Measurements from ENCODE around the gene RGPD8.
"Not testable (repeated sequence)": the region's sequence is repeated elsewhere in the genome, so short reads cannot be mapped to it uniquely, and the experiment has no call there.

The RGPD8 gene

GRCh38 chr2:112352292-112352691 is 81.2 kb downstream of the RGPD8 start:
- H3K27ac ChIP-seq (ENCODE audit: low read depth, low read length); H3K4me1 ChIP-seq (ENCODE audit: insufficient read depth, low read length); H3K36me3 ChIP-seq (ENCODE audit: insufficient read depth, low read length); H3K9ac ChIP-seq (ENCODE audit: low read depth, low read length); H3K4me3 ChIP-seq (ENCODE audit: low read length); H3K27me3 ChIP-seq (ENCODE audit: insufficient read depth, low read length); H3K9me3 ChIP-seq (ENCODE audit: insufficient read depth, low read depth, low read length): not testable (repeated sequence)
- 91% methylated on average over 2 of the region's 2 CpGs for WGBS

GRCh38 chr2:112345030-112346027 is 88.1 kb downstream of the RGPD8 start:
- no peaks in the 10 kb centered on the region for H3K9me3 ChIP-seq (ENCODE audit: insufficient read depth, low read depth, low read length)
- H3K9ac ChIP-seq (ENCODE audit: low read depth, low read length): no peak overlapping the region
- H3K27me3 ChIP-seq (ENCODE audit: insufficient read depth, low read length): no peaks in the 10 kb centered on the region
- no peaks in the 10 kb centered on the region for H3K36me3 ChIP-seq (ENCODE audit: insufficient read depth, low read length)
- H3K27ac ChIP-seq (ENCODE audit: low read depth, low read length): no peak overlapping the region
- H3K4me1 ChIP-seq (ENCODE audit: insufficient read depth, low read length): no peaks in the 10 kb centered on the region
- 92% methylated on average over 30 of the region's 30 CpGs for WGBS
- H3K4me3 ChIP-seq (ENCODE audit: low read length): no peak overlapping the region

- 91% methylated on average over 1 of the region's 1 CpG for WGBS
- H3K9ac ChIP-seq (ENCODE audit: low read depth, low read length): no peak overlapping the region
- H3K4me3 ChIP-seq (ENCODE audit: low read length): no peak overlapping the region
These were observed 89.4 kb downstream of the RGPD8 start for GRCh38 chr2:112343827-112344585.

GRCh38 chr2:112342067-112342550 is 91.3 kb downstream of the RGPD8 start:
- Histone ChIP-seq H3K4me1 (ENCODE audit: insufficient read depth, low read length) (no peaks in the 10 kb centered on the region), H3K9me3 (ENCODE audit: insufficient read depth, low read depth, low read length) (no peaks in the 10 kb centered on the region), H3K27me3 (ENCODE audit: insufficient read depth, low read length) (no peaks in the 10 kb centered on the region), H3K4me3 (ENCODE audit: low read length) (no peak overlapping the region), H3K9ac (ENCODE audit: low read depth, low read length) (no peak overlapping the region), H3K36me3 (ENCODE audit: insufficient read depth, low read length) (no peaks in the 10 kb centered on the region), H3K27ac (ENCODE audit: low read depth, low read length) (no peak overlapping the region)
- WGBS: 94% methylated on average over 2 of the region's 2 CpGs

More at GRCh38 chr2:112343827-112344585, 89.4 kb downstream of the RGPD8 start:
- Histone ChIP-seq H3K27me3 (ENCODE audit: insufficient read depth, low read length) (no peaks in the 10 kb centered on the region), H3K9me3 (ENCODE audit: insufficient read depth, low read depth, low read length) (no peaks in the 10 kb centered on the region), H3K36me3 (ENCODE audit: insufficient read depth, low read length) (no peaks in the 10 kb centered on the region), H3K4me1 (ENCODE audit: insufficient read depth, low read length) (no peaks in the 10 kb centered on the region), H3K27ac (ENCODE audit: low read depth, low read length) (no peak overlapping the region)

GRCh38 chr2:112340475-112341267 is 92.8 kb downstream of the RGPD8 start:
- 90% methylated on average over 9 of the region's 9 CpGs for WGBS
- Histone ChIP-seq H3K27me3 (ENCODE audit: insufficient read depth, low read length) (no peaks in the 10 kb centered on the region), H3K9ac (ENCODE audit: low read depth, low read length) (no peak overlapping the region), H3K4me1 (ENCODE audit: insufficient read depth, low read length) (no peaks in the 10 kb centered on the region), H3K9me3 (ENCODE audit: insufficient read depth, low read depth, low read length) (no peaks in the 10 kb centered on the region), H3K4me3 (ENCODE audit: low read length) (no peak overlapping the region), H3K27ac (ENCODE audit: low read depth, low read length) (no peak overlapping the region), H3K36me3 (ENCODE audit: insufficient read depth, low read length) (no peaks in the 10 kb centered on the region)

- WGBS: 100% methylated on average over 2 of the region's 2 CpGs
- Histone ChIP-seq H3K9ac (ENCODE audit: low read depth, low read length) (no peak overlapping the region), H3K36me3 (ENCODE audit: insufficient read depth, low read length) (no peaks in the 10 kb centered on the region), H3K27ac (ENCODE audit: low read depth, low read length) (no peak overlapping the region), H3K4me1 (ENCODE audit: insufficient read depth, low read length) (no peaks in the 10 kb centered on the region), H3K9me3 (ENCODE audit: insufficient read depth, low read depth, low read length) (no peaks in the 10 kb centered on the region), H3K4me3 (ENCODE audit: low read length) (no peak overlapping the region), H3K27me3 (ENCODE audit: insufficient read depth, low read length) (no peaks in the 10 kb centered on the region)
These were observed 93.5 kb downstream of the RGPD8 start for GRCh38 chr2:112339986-112340385.

GRCh38 chr2:112335600-112335999 is 97.8 kb downstream of the RGPD8 start:
- no peak overlapping the region for H3K4me3 ChIP-seq (ENCODE audit: low read length)
- peaks cover 6% of the 10 kb centered on the region; the same call in 1 of the 2 replicates for H3K36me3 ChIP-seq (ENCODE audit: insufficient read depth, low read length)
- no peak overlapping the region for H3K27ac ChIP-seq (ENCODE audit: low read depth, low read length)
- no peaks in the 10 kb centered on the region for H3K9me3 ChIP-seq (ENCODE audit: insufficient read depth, low read depth, low read length)
- no peaks in the 10 kb centered on the region for H3K4me1 ChIP-seq (ENCODE audit: insufficient read depth, low read length)
- 100% methylated on average over 1 of the region's 1 CpG for WGBS
- H3K9ac ChIP-seq (ENCODE audit: low read depth, low read length): no peak overlapping the region
- no peaks in the 10 kb centered on the region for H3K27me3 ChIP-seq (ENCODE audit: insufficient read depth, low read length)

- H3K4me3 ChIP-seq (ENCODE audit: low read length): no peak overlapping the region
These were observed 101.2 kb downstream of the RGPD8 start for GRCh38 chr2:112332123-112332696.

GRCh38 chr2:112322919-112323318 is 110.5 kb downstream of the RGPD8 start:
- no peaks in the 10 kb centered on the region for H3K27me3 ChIP-seq (ENCODE audit: insufficient read depth, low read length)
- no peak overlapping the region for H3K9ac ChIP-seq (ENCODE audit: low read depth, low read length)
- H3K4me1 ChIP-seq (ENCODE audit: insufficient read depth, low read length): no peaks in the 10 kb centered on the region
- peaks cover 4% of the 10 kb centered on the region; the same call in 1 of the 2 replicates for H3K36me3 ChIP-seq (ENCODE audit: insufficient read depth, low read length)
- H3K27ac ChIP-seq (ENCODE audit: low read depth, low read length): no peak overlapping the region
- no peaks in the 10 kb centered on the region for H3K9me3 ChIP-seq (ENCODE audit: insufficient read depth, low read depth, low read length)
- H3K4me3 ChIP-seq (ENCODE audit: low read length): no peak overlapping the region
- WGBS: 83% methylated on average over 3 of the region's 3 CpGs

More at GRCh38 chr2:112332123-112332696, 101.2 kb downstream of the RGPD8 start:
- H3K27me3 ChIP-seq (ENCODE audit: insufficient read depth, low read length): no peaks in the 10 kb centered on the region
- peaks cover 6% of the 10 kb centered on the region; the same call in 1 of the 2 replicates for H3K36me3 ChIP-seq (ENCODE audit: insufficient read depth, low read length)
- WGBS: 88% methylated on average over 5 of the region's 5 CpGs
- no peak overlapping the region for H3K9ac ChIP-seq (ENCODE audit: low read depth, low read length)
- H3K4me1 ChIP-seq (ENCODE audit: insufficient read depth, low read length): no peaks in the 10 kb centered on the region
- H3K9me3 ChIP-seq (ENCODE audit: insufficient read depth, low read depth, low read length): no peaks in the 10 kb centered on the region
- no peak overlapping the region for H3K27ac ChIP-seq (ENCODE audit: low read depth, low read length)
